Testis (tissue), 2 donors: ENCODE results near the gene MAP3K9.

Source experiments
- CTCF ChIP-seq, 3 experiments: fragments of 450-650 bp in 2 of 3; fragments of 200-600 bp in 1 of 3; sonication (generic) in 1 of 3; IDR thresholded peaks; one replicate each; pipeline ENCODE4 v1.5.1; 2016 to 2019; ENCODE audit warnings: antibody characterized with exemption in 3 of 3, mild to moderate bottlenecking in 2 of 3, moderate library complexity in 1 of 3
- POLR2A ChIP-seq: fragments of 450-650 bp; IDR thresholded peaks from one replicate; pipeline ENCODE4 v1.6.1; 2017; ENCODE audit warnings: antibody characterized with exemption, mild to moderate bottlenecking, moderate library complexity

- TF ChIP-seq CTCF (IDR thresholded peaks at IDR 0.05) (no peak), POLR2A (no peak)
Observed at GRCh38 chr14:70855486-70855885, 46.2 kb upstream of the MAP3K9 start.
